Epithelial cell of umbilical artery (primary cell): Measurements from ENCODE around the gene TCEAL4. TPM values are rescaled to one million over a fixed set of nuclear protein-coding genes. Genes with fewer than 3 reads are reported as not detected.

ENCODE experiments used
- total RNA-seq: library from RNA; depleted of rRNA; stranded (reverse); fragments of >200 nt; gene quantifications from 2 replicates; pipeline ENCODE4 v1.2.3, GENCODE V29; 2014

The TCEAL4 gene
- total RNA-seq, result 42.2 and 57.8 TPM in 2 replicates

DNA sequence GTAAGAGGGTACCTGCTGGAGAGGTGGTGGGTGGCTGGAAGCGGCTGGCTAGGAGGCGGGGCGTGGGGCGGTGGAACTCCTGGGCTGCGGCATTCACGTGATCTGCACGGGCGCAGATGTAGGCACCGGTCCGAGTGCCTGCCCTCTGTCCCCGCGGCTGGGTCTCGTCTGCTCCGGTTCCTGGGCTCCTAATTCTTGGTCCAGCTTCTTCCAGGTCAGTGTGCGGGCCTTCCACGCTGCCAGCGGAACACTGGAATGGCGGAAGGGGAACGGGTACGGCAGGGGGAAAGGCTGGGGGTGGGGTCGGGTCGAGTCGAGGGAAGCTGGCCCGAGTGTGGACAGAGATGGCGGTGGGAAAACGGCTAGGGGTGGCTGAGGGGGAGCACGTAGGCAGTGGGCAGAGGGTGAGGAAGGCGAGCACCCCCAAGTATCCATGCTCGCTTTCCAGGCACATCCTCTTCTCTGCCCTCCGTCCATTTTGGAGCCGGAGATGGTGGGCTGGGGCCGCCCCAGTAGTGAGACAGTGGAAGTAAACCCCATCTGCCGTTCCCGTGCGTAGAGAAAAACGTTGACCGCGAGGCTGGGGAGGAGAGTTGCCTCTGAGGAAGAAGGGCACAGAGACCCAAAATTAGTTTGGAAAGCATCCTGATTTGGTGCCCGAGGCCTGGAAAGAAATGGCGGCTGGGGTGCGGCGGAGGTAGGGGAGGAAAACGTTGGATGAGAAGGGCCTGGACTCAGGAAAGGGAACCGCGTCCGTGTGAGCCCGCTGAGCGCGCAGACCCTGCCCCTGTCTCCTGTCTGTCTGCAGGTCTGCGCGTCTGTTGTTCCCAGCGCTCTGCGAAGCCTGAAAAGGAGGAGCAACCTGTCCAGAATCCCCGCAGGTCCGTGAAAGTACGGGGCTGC is at the start of gene TCEAL4:
TSS of gene TCEAL4 (plus strand) at position 105 of the 903 bp plus-strand sequence. CDS start 1,161 bp downstream, outside the sequence.

DNA sequence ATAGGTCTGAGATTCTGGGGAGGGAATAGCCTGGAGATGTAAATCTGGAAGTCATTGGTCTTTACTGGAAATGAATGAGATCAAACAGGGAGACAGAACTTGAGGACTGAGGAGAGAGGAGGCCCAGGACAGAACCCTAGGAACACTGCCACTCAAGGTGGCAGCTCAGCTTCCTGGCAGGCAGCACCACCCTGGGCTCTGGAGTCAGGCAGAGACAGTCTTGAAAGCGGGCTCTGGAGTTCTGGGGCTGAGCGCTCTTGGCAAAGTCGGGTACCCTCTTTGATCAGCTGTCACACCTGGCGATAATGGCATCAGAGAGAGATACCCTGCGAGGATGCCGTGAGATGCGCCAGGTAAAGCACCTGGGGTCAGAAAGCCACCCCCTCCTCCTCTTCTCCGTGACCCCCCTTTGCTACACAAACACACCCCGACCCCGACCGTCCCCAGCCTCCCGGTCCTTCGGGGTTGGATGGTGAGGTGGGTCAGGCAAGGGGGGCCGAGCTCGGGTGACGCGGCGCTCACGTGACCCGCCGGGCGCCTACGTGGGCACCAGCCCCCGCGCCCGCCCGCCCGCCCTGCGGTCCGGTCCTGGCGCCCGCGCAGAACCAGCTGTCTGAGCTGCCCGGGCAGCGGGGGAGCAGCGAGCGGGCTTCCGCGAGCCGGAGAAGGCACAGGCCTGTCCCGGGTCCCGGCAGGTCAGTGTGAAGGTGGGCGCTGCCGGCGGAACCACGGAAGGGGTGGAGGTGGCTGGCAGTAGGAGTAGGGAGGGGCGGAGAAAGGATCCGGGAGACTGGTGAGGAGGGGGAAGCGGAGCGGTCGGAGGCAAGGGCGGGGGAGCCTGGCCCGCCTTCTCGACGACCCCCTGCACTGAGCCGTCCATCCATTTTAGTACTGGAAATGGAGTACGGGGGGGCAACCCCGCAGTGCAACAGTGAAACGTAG is 22.3 kb downstream of the TCEAL4 start, which contains the start of gene TCEAL3:
TSS of gene TCEAL3 (plus strand) at position 600 of the 942 bp plus-strand sequence. CDS start 1,102 bp downstream, outside the sequence.

DNA sequence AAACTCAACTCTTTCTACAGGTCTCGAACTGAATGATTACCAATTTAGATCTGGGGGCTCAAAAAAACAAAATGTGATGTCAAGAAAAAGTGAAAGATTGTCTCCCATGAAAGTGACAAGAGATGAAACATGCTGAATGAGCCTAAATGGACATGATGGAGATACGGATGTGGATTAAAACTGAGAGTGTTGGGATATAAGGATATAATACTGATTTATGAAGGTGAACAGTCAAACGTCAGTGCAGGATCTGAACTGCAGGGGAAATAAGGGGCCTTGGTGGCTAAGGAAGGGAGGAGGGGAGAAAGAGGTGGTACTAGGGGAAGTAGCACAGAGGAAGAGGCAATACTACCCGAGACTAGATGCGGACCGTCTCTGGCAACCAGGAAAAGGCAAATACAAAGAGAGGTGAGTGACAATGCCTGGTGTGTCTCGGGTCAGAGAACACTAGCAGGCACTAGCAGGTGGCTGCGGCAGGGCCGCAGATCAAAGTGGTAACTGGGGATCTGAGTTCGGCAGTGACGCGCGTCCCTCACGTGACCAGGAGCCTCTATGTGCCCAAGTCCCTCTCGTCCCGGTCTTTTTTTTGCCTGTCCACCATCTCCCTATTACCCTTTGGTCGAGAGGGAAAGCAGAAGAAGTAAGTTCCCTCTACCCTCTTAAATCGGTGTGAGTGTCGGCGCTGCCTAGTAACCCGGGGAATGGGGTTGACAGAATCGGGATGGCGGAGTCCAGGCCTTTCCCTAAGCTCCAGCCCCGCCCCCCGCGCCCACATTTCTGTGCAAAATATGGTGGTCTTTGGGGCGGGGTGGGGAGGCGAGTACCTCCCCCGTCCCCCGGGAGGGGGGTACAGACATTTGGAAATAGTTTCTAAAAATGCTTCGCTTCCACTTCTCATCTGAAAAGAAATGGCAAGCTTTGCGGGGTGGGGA is 43.3 kb downstream of the TCEAL4 start, which contains the start of gene TCEAL1:
TSS of gene TCEAL1 (plus strand) at position 590 of the 932 bp plus-strand sequence. CDS start 942 bp downstream, outside the sequence.

Other genes starting within 250 kb of the TCEAL4 start
- gene TCEAL9, start 229.0 kb upstream of the TCEAL4 start, total RNA-seq, result 136 and 191 TPM in 2 replicates
- gene BEX3, start 209.0 kb upstream of the TCEAL4 start, total RNA-seq, result 319 and 348 TPM in 2 replicates
- gene RAB40A, start 66.0 kb upstream of the TCEAL4 start, total RNA-seq, result not detected in 2 replicates
- 11.0 and 17.5 TPM in 2 replicates for gene TCEAL3, start 22.4 kb downstream of the TCEAL4 start, total RNA-seq
- gene TCEAL1, start 43.5 kb downstream of the TCEAL4 start, total RNA-seq, result 16.6 and 24.2 TPM in 2 replicates
- gene MORF4L2, start 101.2 kb downstream of the TCEAL4 start, total RNA-seq, result 883 and 909 TPM in 2 replicates
- not detected in 2 replicates for gene TMEM31, start 125.4 kb downstream of the TCEAL4 start, total RNA-seq
- not detected in 2 replicates for gene PLP1, start 191.3 kb downstream of the TCEAL4 start, total RNA-seq
- gene RAB9B, start 246.7 kb downstream of the TCEAL4 start, total RNA-seq, result 0.15 and 0.32 TPM in 2 replicates